WERI-Rb-1 (cell line): ENCODE results near the gene RAB20.

Experiments
- DNase-seq: peaks from one replicate; pipeline ENCODE4 v3.0.0-alpha.2; 2020
- H3K27ac ChIP-seq: fragments of 250-450 bp; sonication (Bioruptor Pico); 2 replicates; pipeline ENCODE4 v1.5.1; 2020; ENCODE audit warnings: mild to moderate bottlenecking, moderate library complexity
- H3K27me3 ChIP-seq: fragments of 250-450 bp; sonication (Bioruptor Pico); 2 replicates; pipeline ENCODE4 v1.5.1; 2021; ENCODE audit warnings: mild to moderate bottlenecking, low read depth, moderate library complexity; ENCODE audit not compliant: insufficient read depth, severe bottlenecking
- H3K36me3 ChIP-seq: fragments of 250-450 bp; sonication (Bioruptor Pico); 2 replicates; pipeline ENCODE4 v1.5.1; 2020; ENCODE audit warnings: mild to moderate bottlenecking, moderate library complexity
- H3K4me3 ChIP-seq: 2 replicates; pipeline ENCODE4 v1.5.1; 2011; ENCODE audit warnings: low read depth, mild to moderate bottlenecking, control low read depth, low read length
- H3K9me3 ChIP-seq: fragments of 250-450 bp; sonication (Bioruptor Pico); 2 replicates; pipeline ENCODE4 v1.5.1; 2021; ENCODE audit warnings: mild to moderate bottlenecking, moderate library complexity; ENCODE audit not compliant: severe bottlenecking
- TF ChIP-seq, protein P1 (sequence below): IDR thresholded peaks from 2 replicates; pipeline ENCODE4 v1.5.1; 2011; ENCODE audit warnings: low read depth, mild to moderate bottlenecking, control low read depth, inconsistent platforms, low read length

Gene RAB20

DNA sequence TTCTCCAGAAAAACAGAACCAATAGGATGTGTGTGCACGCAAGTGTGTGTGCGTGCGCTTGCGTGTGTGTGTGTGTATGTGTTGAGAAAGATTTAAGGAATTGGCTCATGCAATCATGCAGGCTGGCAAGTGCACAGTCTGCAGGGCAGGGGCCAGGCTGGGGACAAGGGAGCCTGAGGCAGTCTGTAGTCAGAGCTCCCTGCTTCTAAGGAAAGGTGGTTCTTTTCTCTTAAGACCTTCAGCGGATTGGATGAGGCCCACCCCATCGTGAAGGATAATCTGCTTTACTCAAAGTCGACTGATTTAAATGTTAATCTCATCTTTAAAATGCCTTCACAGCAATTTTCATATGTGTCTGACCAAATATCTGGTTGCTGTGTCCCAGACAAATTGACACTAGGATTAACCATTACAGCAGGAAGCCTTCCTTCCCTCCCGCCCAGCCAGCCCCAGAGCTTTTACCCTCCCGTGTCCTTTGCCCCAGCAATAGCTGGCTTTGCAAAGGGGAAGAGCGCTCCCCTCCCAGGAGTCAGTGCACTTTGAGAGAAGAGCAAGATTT is 38.8 kb upstream of the RAB20 start:
- Histone ChIP-seq H3K9me3 (no peaks in the 10 kb centered on the region), H3K4me3 (no peak overlapping the region), H3K36me3 (no peaks in the 10 kb centered on the region), H3K27ac (no peak overlapping the region), H3K27me3 (no peaks in the 10 kb centered on the region)
- TF ChIP-seq, protein P1, sequence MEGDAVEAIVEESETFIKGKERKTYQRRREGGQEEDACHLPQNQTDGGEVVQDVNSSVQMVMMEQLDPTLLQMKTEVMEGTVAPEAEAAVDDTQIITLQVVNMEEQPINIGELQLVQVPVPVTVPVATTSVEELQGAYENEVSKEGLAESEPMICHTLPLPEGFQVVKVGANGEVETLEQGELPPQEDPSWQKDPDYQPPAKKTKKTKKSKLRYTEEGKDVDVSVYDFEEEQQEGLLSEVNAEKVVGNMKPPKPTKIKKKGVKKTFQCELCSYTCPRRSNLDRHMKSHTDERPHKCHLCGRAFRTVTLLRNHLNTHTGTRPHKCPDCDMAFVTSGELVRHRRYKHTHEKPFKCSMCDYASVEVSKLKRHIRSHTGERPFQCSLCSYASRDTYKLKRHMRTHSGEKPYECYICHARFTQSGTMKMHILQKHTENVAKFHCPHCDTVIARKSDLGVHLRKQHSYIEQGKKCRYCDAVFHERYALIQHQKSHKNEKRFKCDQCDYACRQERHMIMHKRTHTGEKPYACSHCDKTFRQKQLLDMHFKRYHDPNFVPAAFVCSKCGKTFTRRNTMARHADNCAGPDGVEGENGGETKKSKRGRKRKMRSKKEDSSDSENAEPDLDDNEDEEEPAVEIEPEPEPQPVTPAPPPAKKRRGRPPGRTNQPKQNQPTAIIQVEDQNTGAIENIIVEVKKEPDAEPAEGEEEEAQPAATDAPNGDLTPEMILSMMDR: no peak
- DNase-seq: peak; percentile 78

DNA sequence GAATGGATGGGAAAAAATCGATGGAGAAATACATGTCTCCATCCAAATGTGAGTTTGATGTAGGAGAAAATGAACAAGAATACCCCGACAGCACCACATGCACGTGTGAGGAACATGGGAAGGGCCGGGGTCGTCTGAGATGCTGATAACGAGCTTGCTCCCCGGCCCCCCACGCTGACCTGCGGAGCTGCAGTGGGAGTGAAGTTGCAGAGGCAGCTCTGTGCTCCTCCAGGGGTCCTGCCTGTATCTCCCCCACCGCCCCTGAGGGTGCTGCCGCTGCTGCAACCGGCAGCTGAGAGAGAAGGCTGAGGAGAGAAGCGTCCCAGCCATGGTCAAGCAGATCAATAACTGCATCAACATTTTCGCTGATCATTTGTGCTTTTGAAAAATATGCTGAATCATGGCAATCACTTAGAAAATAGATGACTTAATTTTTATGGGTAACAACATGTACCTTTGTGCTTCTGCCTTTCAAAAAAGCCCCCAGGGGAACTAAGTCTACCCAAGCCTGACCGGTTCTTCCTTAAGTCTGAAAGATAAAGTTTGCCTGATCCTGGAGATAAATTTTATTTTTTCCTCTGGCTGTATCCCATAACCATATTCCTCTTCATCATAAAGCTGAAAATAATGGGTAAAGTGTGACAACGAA is 35.6 kb upstream of the RAB20 start:
- Histone ChIP-seq H3K4me3 (no peak overlapping the region), H3K27me3 (peaks cover 5% of the 10 kb centered on the region), H3K9me3 (no peaks in the 10 kb centered on the region), H3K36me3 (no peaks in the 10 kb centered on the region), H3K27ac (no peak overlapping the region)
- DNase-seq: no peak
- TF ChIP-seq, protein P1: no peak

DNA sequence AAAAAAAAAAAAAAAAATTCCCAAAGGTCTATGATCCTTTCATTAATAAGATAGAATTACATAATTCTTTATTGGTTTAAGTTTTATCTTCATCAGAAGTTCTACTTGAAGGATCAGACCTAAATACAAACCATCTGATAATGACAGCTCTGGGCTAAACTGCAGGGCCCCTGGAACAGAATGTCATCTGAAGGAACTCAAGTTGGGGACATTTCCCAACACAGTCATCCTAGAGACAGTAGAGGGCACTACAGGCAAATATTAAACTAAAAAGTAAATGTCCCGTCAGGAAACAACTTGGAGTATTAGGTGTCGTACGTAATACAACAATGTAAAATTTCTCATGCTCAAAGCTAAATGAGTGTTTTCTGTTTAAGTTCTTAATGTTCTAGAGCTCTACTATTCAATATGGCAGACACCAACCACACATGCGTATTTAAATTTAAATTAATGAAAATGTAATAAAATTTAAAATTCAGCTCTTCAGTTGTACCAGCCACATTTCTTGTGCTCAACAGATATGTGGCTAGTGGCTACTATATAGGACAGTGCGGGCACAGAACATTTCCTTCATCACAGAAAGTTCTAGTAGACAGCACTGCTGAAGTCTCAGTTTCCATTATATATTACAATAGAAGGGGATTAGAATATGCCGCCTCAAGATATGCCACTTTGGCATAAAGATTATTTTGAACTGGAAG is 32.1 kb upstream of the RAB20 start:
- DNase-seq: peak; percentile 37
- no peak overlapping the region for H3K4me3 ChIP-seq

DNA sequence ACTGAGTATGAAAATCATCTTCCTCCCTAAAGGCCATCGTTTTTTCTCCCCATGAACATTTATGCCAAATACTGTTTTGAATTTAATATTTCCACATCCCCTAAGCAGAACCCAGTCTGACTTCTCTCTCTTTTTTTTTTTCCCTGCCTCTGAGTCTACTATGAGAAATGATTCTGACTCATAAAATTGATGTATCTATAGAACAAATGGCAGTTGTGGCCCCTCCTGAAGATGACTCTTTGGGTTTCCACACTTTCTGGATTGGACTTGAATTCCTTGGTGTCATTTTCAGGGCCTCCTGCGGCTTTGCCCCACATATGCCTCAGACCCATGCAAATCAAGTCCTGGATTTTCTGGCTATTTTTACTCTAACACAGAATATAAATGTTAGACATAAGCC is 31.1 kb upstream of the RAB20 start:
- H3K4me3 ChIP-seq: no peak overlapping the region
- no peaks in the 10 kb centered on the region for H3K9me3 ChIP-seq
- TF ChIP-seq, protein P1: no peak
- H3K36me3 ChIP-seq: no peaks in the 10 kb centered on the region
- no peak for DNase-seq
- peaks cover 10% of the 10 kb centered on the region for H3K27me3 ChIP-seq
- no peak overlapping the region for H3K27ac ChIP-seq

More for the DNA sequence above, 32.1 kb upstream of the RAB20 start:
- Histone ChIP-seq H3K9me3 (no peaks in the 10 kb centered on the region), H3K27ac (no peak overlapping the region), H3K27me3 (peaks cover 10% of the 10 kb centered on the region), H3K36me3 (no peaks in the 10 kb centered on the region)
- TF ChIP-seq, protein P1: peak; percentile 57

DNA sequence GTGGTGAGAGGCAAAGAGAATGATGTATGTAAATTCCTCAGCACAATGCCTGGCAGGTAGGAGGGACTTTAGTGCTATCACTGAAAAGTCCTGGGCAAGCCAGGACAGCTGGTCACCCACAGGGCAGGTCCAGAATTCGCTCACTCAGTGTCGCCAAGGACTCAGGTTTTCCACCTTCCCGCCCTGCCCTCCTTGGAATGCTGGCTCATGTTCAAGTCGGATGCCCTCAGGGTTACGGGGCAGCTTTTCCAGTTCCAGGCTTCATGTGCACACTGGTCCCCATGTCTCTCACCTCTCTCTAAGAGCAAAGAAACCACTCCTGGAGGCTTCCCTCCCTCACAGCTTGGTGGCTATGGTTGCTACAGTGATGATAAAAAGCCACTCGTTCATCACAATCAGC is 29.1 kb upstream of the RAB20 start:
- TF ChIP-seq, protein P1: no peak
- no peak for DNase-seq
- H3K27me3 ChIP-seq: peaks cover 10% of the 10 kb centered on the region
- H3K4me3 ChIP-seq: no peak overlapping the region
- H3K9me3 ChIP-seq: no peaks in the 10 kb centered on the region
- H3K36me3 ChIP-seq: no peaks in the 10 kb centered on the region
- H3K27ac ChIP-seq: no peak overlapping the region
